Breast epithelium (tissue), 3 donors: ENCODE results near the gene SFMBT1.

Source experiments
- CTCF ChIP-seq, 3 donors: fragments of 450-650 bp; IDR thresholded peaks; one replicate each; pipeline ENCODE4 v1.5.1; 2016 to 2017; ENCODE audit warnings: antibody characterized with exemption in 3 of 3, mild to moderate bottlenecking in 3 of 3, moderate library complexity in 3 of 3
- POLR2AphosphoS5 ChIP-seq, 3 donors: sonication (generic); formaldehyde crosslinking; IDR thresholded peaks; one replicate each; pipeline ENCODE4 v1.6.1; 2017; ENCODE audit warnings: antibody characterized with exemption in 3 of 3

- TF ChIP-seq CTCF (IDR thresholded peaks at IDR 0.05) (no peak), POLR2AphosphoS5 (IDR thresholded peaks at IDR 0.05) (no peak)
Measured at GRCh38 chr3:53081318-53081717, 35.4 kb upstream of the SFMBT1 start.
